HUES6 (cell line): Measurements from ENCODE around the gene KCNK10.

Experiments
- H3K27ac ChIP-seq: 2 replicates; pipeline ENCODE4 v1.7.0; 2013; ENCODE audit warnings: low read depth, mild to moderate bottlenecking, low read length, inconsistent platforms
- H3K27me3 ChIP-seq: 2 replicates; pipeline ENCODE4 v1.6.1; 2013; ENCODE audit warnings: low read length; ENCODE audit not compliant: control insufficient read depth, insufficient read depth
- H3K36me3 ChIP-seq: 2 replicates; pipeline ENCODE4 v1.6.1; 2013; ENCODE audit warnings: low read length; ENCODE audit not compliant: control insufficient read depth, insufficient read depth
- H3K4me1 ChIP-seq: 2 replicates; pipeline ENCODE4 v1.6.1; 2013; ENCODE audit warnings: low read length; ENCODE audit not compliant: control insufficient read depth, insufficient read depth
- H3K4me3 ChIP-seq: 2 replicates; pipeline ENCODE4 v1.5.1; 2013; ENCODE audit warnings: low read depth, low read length
- H3K9ac ChIP-seq: one replicate; pipeline ENCODE4 v1.6.1; 2013; ENCODE audit warnings: mild to moderate bottlenecking, low read length
- H3K9me3 ChIP-seq: 2 replicates; pipeline ENCODE4 v1.6.1; 2013; ENCODE audit warnings: low read depth, low read length; ENCODE audit not compliant: control insufficient read depth, insufficient read depth

KCNK10 gene

DNA sequence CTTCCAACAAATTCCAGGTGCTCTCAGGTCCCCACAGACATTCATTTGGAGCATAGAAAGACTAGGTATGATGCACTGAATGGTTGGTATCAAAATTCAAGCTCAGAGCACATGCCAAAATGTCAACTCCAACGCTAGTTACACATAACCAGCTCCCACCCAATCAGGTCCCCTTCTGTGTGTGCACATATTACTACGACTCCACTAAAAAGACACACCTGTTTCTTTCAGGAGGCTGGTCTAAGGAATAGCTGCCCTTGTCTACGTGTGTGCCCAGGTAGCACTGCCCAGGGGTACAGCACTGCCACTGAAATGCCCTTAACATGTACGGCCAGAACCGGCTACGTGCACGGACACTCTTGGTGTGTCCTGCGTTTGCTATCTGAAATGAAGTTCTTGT is 138.1 kb downstream of the KCNK10 start:
- Histone ChIP-seq H3K4me3 (no peak overlapping the region), H3K4me1 (peaks cover 14% of the 10 kb centered on the region; the same call in 1 of the 2 replicates), H3K9me3 (no peaks in the 10 kb centered on the region), H3K27ac (no peak overlapping the region), H3K36me3 (no peaks in the 10 kb centered on the region), H3K9ac (no peak overlapping the region), H3K27me3 (no peaks in the 10 kb centered on the region)

DNA sequence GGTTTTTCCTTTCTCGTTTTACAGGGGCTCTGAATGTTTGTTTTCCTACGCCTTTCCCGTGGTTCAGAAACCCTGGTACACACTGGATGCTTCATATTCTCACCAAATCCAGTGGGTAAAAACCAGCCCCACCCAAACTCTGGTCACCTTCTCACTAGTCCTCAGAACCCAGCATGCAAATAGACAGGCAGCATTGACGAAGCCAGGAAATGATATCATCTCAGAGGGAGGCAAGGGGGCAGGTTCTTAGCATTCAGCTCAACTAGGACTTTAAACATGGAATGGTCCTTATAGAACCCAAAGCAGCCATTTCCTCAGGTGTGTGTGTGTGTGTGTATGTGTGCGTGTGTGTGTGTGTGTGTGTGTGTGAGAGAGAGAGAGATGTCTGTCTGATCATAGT is 142.0 kb downstream of the KCNK10 start:
- Histone ChIP-seq H3K9ac (no peak overlapping the region), H3K9me3 (no peaks in the 10 kb centered on the region), H3K27me3 (no peaks in the 10 kb centered on the region), H3K27ac (no peak overlapping the region), H3K4me3 (no peak overlapping the region), H3K4me1 (0 out of 2 replicates have a peak, but pooled peaks cover 6% of the 10 kb centered on the region), H3K36me3 (no peaks in the 10 kb centered on the region)

DNA sequence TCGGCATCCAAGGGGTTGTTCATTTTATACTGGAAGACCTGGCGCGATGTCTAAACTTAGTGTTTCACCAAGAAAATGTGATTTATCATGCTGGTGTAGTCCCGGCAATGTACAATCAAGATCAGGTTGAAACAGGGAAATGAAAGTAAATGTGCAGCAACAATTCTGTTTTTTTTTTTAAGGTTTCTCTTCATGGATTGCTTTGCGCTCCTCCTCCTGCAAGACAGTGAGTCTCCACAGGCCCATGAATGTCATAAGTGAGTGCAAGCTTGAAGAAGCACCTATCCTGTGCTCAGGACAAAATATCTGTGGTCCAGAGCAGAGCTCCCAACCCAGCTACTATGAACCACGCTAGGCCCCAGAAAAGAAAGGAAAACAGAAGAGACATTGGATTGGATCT is 143.4 kb downstream of the KCNK10 start:
- no peaks in the 10 kb centered on the region for H3K9me3 ChIP-seq
- 0 out of 2 replicates have a peak, but pooled peaks cover 6% of the 10 kb centered on the region for H3K4me1 ChIP-seq
- no peak overlapping the region for H3K27ac ChIP-seq
- no peaks in the 10 kb centered on the region for H3K36me3 ChIP-seq
- H3K27me3 ChIP-seq = no peaks in the 10 kb centered on the region
- no peak overlapping the region for H3K9ac ChIP-seq
- H3K4me3 ChIP-seq = no peak overlapping the region

DNA sequence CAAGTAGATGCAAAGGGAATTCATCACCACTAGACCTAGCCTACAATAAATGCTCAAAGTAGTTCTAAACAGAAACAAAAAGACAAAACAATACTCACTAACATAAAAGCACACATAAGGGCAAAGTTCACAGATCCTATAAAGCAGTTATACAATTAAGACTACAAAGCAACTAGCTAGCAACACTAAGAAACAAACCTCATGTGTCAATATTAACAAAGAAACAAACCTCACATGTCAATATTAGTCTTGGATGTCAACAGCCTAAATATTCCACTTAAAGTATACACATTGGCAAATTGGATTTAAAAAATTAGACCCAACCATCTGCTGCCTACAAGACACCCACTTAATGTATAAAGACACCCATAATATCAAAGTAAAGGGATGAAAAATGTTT is 152.7 kb downstream of the KCNK10 start:
- no peaks in the 10 kb centered on the region for H3K4me1 ChIP-seq
- no peak overlapping the region for H3K9ac ChIP-seq
- H3K9me3 ChIP-seq = no peaks in the 10 kb centered on the region
- H3K27me3 ChIP-seq = no peaks in the 10 kb centered on the region
- H3K36me3 ChIP-seq = no peaks in the 10 kb centered on the region
- H3K27ac ChIP-seq = no peak overlapping the region
- H3K4me3 ChIP-seq = no peak overlapping the region

DNA sequence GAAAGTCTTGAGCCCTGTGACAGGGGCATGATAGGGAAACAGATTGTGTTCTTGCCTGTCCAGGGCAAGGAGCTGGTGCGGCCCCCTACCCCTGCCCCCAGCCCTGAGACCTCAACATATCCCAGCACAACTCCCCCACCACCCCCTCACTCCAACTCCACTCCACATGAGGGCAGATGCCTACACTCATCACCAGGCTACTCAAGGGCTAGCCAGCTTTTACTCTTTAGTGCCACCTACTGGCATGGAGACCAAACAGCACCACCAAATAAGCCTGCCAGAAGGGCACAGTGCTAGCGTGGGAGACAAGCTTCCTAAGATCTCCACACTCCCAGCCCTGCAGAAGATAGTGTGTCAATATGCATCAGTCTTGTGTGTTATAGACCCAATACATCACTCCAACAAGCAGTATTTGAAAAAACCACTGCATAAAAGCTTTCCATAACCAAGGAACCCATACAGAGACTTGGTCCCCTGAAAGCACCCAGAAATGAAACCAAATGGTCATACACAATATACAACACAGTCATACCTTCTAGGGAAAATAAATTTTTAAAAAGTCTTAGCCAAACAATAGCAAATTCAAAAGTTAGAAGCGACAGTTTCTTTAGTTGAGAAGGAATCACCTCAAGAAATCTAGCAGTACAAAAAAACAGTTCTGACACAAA is 154.4 kb downstream of the KCNK10 start:
- Histone ChIP-seq H3K27ac (no peak overlapping the region), H3K9me3 (no peaks in the 10 kb centered on the region), H3K27me3 (no peaks in the 10 kb centered on the region), H3K36me3 (no peaks in the 10 kb centered on the region), H3K4me3 (no peak overlapping the region), H3K4me1 (no peaks in the 10 kb centered on the region), H3K9ac (no peak overlapping the region)

DNA sequence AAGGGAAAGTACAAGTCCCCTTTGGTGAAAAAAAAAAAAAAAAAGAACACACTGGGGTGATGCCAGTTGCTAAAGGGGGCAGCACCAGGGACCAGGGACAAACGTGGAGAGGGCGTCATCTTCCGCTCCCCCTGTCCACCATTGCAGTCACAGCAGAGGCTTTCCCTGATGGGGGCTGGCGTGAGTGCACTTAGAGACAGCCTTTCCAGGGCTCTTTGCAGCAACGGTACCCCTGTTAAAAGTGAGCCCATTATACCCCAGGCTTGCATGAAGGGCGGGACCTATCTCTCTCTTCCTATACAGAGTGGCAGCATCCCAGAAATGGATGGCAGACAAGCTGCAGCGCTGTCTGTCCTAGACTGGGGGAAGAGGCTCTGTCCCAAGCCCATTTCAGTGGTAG is 155.0 kb downstream of the KCNK10 start:
- no peaks in the 10 kb centered on the region for H3K27me3 ChIP-seq
- H3K36me3 ChIP-seq = no peaks in the 10 kb centered on the region
- H3K27ac ChIP-seq = no peak overlapping the region
- no peaks in the 10 kb centered on the region for H3K9me3 ChIP-seq
- H3K4me3 ChIP-seq = no peak overlapping the region
- no peak overlapping the region for H3K9ac ChIP-seq
- H3K4me1 ChIP-seq = no peaks in the 10 kb centered on the region

DNA sequence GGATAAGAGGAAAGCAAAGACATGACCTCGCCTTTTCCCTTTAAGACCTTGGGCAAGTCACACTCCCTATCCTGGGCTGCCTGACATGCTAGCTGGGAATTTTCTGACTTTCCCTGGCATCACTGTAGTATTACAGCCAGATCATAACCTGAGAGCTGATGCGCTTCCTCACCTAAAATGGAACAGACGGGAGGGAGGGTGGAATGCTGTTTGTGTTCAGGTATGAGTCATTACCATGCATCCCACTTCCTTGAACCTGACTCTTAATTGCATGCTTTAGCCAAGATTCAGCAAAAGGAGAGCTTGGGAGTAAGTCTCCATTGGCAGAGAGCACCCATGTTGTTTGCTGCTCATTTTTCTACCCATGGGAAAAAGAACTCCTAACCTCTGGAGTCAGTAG is 156.5 kb downstream of the KCNK10 start:
- Histone ChIP-seq H3K4me1 (no peaks in the 10 kb centered on the region), H3K9me3 (no peaks in the 10 kb centered on the region), H3K4me3 (no peak overlapping the region), H3K27me3 (no peaks in the 10 kb centered on the region), H3K9ac (no peak overlapping the region), H3K27ac (no peak overlapping the region), H3K36me3 (no peaks in the 10 kb centered on the region)

DNA sequence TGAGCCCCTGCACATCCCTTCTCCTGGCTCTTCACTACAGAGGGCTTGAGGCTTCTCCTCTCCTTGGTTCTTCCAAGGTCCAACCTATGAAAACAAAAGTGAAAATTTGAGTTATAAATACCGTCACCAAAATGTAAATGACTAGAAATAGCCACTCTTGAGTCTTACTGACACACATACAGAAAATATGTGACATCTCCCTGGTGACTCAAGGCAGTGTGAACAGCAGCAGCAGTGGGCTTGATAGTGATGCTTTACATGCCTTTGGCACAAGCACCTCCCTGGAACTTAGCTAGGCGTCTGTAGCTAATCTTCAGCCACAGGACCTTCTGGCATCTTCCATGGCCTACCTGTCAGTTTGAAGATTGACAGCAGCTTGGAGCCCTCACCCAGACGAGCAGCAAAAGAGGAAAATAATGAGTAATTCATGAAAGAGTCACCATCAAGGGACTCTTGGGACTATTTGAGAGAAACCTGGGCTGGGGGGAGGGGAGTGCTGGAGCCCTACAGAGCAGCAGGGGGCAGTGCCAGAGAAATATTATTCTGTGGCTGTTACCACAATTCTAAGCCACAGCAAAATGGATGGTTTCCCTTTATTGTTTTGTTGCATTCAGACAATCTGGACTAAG is 158.0 kb downstream of the KCNK10 start:
- no peaks in the 10 kb centered on the region for H3K9me3 ChIP-seq
- no peaks in the 10 kb centered on the region for H3K27me3 ChIP-seq
- no peaks in the 10 kb centered on the region for H3K4me1 ChIP-seq
- no peak overlapping the region for H3K4me3 ChIP-seq
- no peak overlapping the region for H3K27ac ChIP-seq
- no peak overlapping the region for H3K9ac ChIP-seq
- H3K36me3 ChIP-seq = no peaks in the 10 kb centered on the region

DNA sequence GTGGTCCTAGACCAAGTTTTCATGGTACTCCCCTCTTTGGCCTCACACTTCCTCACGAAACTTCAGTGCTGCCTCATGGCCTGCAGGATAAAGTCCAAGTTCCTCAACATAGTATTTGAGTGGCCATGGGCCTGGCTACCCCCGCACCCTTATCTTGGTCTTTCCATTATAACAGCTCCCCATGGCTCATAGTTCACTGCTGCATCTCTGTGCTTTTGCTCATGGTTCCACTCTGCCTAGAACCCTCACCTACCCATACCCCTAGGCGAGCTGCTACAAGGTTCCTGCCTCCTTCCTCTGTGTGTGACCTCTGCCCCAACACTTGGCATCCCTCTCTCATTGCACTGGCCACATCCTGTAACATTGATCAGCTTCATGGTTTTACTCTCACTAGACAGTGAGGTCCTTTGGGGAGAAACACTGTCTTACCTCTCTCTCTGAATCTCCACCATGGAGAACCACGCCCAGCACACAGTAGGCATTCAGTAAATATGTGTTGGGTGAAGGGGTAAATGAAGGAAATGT is 159.3 kb downstream of the KCNK10 start:
- H3K4me3 ChIP-seq = no peak overlapping the region
- no peaks in the 10 kb centered on the region for H3K4me1 ChIP-seq
- H3K9me3 ChIP-seq = no peaks in the 10 kb centered on the region
- H3K36me3 ChIP-seq = no peaks in the 10 kb centered on the region
- H3K9ac ChIP-seq = no peak overlapping the region
- H3K27ac ChIP-seq = no peak overlapping the region
- H3K27me3 ChIP-seq = peaks cover 5% of the 10 kb centered on the region; the same call in 1 of the 2 replicates

DNA sequence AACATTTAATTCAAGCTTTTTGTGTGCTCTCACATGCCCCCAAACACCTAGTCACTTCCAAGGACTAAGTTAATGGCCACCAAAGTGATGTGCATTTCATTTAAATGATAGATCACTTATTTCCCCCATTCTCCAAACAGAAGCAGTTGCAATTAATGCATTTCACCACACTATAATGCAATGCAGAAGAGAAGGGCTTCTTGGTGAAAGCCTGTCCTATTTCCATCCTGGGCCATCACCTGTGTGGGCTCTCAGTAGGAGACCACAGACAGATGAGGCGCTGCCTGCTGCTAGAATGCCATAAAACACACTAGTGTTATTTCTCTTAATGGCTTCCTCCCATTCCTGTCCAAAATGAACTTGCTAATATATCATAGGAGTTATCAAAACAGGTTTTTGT is 166.9 kb downstream of the KCNK10 start:
- H3K27me3 ChIP-seq = peaks cover 5% of the 10 kb centered on the region; the same call in 1 of the 2 replicates

DNA sequence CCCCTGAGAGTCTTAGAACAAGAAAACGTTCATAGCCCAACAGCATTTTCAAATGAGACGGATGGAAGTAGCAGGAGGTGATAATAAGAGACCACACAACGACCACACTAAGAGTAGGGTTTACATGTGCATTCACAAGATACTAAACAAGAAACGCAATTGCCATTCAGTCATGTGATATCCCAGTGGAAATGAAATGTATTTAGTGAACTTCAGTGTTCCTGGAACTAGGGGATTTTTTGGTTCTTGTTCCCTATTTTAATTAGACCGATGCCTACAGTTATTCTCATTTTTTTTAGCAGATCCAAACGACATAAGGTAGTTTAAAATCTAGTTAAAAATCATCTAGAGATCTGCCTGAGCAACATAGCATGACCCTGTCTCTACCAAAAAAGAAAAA is 168.1 kb downstream of the KCNK10 start:
- Histone ChIP-seq H3K27ac (no peak overlapping the region), H3K27me3 (peaks cover 5% of the 10 kb centered on the region; the same call in 1 of the 2 replicates), H3K9ac (no peak overlapping the region), H3K4me3 (no peak overlapping the region), H3K36me3 (no peaks in the 10 kb centered on the region), H3K9me3 (no peaks in the 10 kb centered on the region), H3K4me1 (no peaks in the 10 kb centered on the region)

More for the DNA sequence above, 166.9 kb downstream of the KCNK10 start:
- Histone ChIP-seq H3K36me3 (no peaks in the 10 kb centered on the region), H3K4me3 (no peak overlapping the region), H3K9ac (no peak overlapping the region), H3K4me1 (no peaks in the 10 kb centered on the region), H3K27ac (no peak overlapping the region), H3K9me3 (no peaks in the 10 kb centered on the region)
